Measurements from ENCODE around the gene ARSB. TPM values are rescaled to one million over a fixed set of nuclear protein-coding genes. Genes with fewer than 3 reads are reported as not detected.
A peak's percentile ranks its signal among the peaks of the same experiment; 100 is the strongest.

ARSB gene
- total and polyA plus RNA-seq, 2 experiments from 2014 or later, result 30.1 to 43.7 TPM

DNA sequence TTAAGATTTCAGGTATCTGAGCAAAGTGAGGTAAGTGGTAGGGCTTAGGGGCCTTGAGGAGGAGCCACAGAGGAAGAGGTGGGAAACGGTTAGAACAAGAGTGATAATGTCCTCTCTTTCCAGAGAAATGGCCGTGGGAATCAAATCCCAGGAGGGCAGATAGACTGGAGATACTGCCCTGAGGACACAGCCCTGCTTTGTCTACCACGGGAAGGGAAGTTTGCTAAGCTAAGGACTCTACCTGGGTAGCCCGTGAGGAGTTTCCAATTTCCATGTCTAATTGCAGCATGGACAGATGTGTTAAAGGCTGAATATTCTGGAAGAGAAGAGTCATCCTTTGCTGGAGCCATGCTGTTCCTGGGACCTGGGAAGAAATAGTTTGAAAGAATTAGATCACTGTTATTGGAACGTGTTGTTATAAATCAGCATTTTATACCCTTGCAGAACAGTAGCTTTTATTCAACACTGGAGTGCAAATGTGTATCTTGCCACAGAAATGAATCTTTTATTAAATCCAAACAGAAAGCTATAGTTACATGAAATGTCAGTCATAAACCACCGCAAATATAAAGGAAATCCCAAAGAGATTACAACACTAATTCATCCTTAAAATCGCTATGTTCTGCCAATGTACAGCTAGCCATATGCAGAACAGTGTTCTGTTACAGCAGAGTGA is 203.4 kb downstream of the ARSB start:
- Histone ChIP-seq H3F3A (ENCODE audit: insufficient read depth) (peaks cover 26% of the 10 kb centered on the region; the same call in 1 of the 2 replicates), H3K4me2 (ENCODE audit: unreplicated experiment) (no peak overlapping the region), H3K4me3 (no peak overlapping the region), H3K4me1 (ENCODE audit: insufficient read depth) (peaks cover 30% of the 10 kb centered on the region), H4K20me1 (ENCODE audit: insufficient read depth) (no peaks in the 10 kb centered on the region), H3K27ac (no peak overlapping the region), H3K79me2 (ENCODE audit: insufficient read depth) (no peaks in the 10 kb centered on the region), H3K9me3 (ENCODE audit: low read depth) (no peaks in the 10 kb centered on the region), H3K27me3 (replicated peaks; ENCODE audit: insufficient read depth) (no peaks in the 10 kb centered on the region), H3K36me3 (ENCODE audit: low read depth) (no peaks in the 10 kb centered on the region), H2AFZ (no peak overlapping the region), H3K9ac (no peak overlapping the region), H3K9me2 (ENCODE audit: insufficient read depth) (no peaks in the 10 kb centered on the region)
- in situ Hi-C loops (cut with MboI), result no loop called here
- 82 to 85% methylated on average over 7 of the region's 7 CpGs for WGBS, 2 experiments (ENCODE audit: low coverage in 1 of 2, low lambda C conversion rate in 2 of 2, missing lambda C conversion rate in 2 of 2)
- no peak for DNase-seq
- TF ChIP-seq EZH2phosphoT487 (IDR thresholded peaks at IDR 0.05; ENCODE audit: insufficient read depth, low read depth) (no peak), EZH2 (IDR thresholded peaks at IDR 0.05; ENCODE audit: insufficient read depth, poor library complexity, severe bottlenecking) (no peak)

DNA sequence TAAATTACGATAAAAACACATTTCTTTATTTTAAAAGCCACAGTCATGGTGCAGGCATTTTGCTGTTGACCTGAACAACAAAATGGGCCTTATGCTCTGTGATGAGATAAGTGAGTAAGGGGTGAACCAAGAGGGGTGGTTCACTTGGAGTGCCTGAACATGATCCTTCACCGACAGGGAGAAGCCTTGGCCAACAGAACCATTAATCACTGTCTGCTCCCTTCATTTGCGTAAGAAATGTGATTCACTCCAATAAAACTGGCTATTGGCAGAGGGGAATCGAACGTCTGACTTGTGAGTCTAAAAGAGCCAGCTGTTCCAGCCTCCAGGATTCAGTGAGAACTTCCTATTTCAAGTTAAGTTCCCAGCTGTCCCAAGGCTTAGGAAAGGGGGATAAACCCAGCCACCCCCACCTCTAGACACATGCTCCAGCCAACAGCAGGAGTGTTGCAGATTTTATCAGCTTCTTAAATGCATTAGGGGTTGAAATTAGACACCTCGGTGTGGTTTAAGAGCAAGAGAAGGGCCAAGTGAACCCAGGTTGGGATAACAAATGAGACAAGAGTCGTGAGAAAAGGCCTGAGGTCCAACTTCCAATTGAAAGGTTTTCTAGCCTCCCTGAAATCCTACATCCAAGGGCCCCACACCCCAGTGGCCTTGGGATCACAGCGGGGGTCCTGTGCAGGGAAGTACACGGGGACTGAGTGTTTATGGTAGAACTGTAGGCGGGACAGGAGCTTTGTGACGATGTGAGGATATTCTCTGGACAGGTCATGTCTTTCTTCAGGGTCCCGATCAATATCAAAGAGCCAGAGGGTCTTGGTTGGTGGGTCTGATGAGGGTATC is 205.1 kb downstream of the ARSB start:
- Histone ChIP-seq H3K27me3 (replicated peaks; ENCODE audit: insufficient read depth) (no peaks in the 10 kb centered on the region), H4K20me1 (ENCODE audit: insufficient read depth) (no peaks in the 10 kb centered on the region), H3K9me2 (ENCODE audit: insufficient read depth) (no peaks in the 10 kb centered on the region), H3K9ac (no peak overlapping the region), H3K4me3 (no peak overlapping the region), H2AFZ (no peak overlapping the region), H3K36me3 (ENCODE audit: low read depth) (no peaks in the 10 kb centered on the region), H3K4me2 (ENCODE audit: unreplicated experiment) (peak overlapping the region; percentile 0), H3K9me3 (ENCODE audit: low read depth) (no peaks in the 10 kb centered on the region), H3K79me2 (ENCODE audit: insufficient read depth) (no peaks in the 10 kb centered on the region), H3F3A (ENCODE audit: insufficient read depth) (peaks cover 31% of the 10 kb centered on the region; the same call in 1 of the 2 replicates), H3K4me1 (ENCODE audit: insufficient read depth) (peaks cover 30% of the 10 kb centered on the region), H3K27ac (peak overlapping the region; percentile 73)
- DNase-seq, result peak; percentile 72
- 55 to 57% methylated on average over 12 of the region's 12 CpGs for WGBS, 2 experiments (ENCODE audit: low coverage in 1 of 2, low lambda C conversion rate in 2 of 2, missing lambda C conversion rate in 2 of 2)
- no peak for TF ChIP-seq EZH2 (IDR thresholded peaks at IDR 0.05; ENCODE audit: insufficient read depth, poor library complexity, severe bottlenecking)
- no peak for TF ChIP-seq EZH2phosphoT487 (IDR thresholded peaks at IDR 0.05; ENCODE audit: insufficient read depth, low read depth)
- in situ Hi-C loops (cut with MboI), result no loop called here

DNA sequence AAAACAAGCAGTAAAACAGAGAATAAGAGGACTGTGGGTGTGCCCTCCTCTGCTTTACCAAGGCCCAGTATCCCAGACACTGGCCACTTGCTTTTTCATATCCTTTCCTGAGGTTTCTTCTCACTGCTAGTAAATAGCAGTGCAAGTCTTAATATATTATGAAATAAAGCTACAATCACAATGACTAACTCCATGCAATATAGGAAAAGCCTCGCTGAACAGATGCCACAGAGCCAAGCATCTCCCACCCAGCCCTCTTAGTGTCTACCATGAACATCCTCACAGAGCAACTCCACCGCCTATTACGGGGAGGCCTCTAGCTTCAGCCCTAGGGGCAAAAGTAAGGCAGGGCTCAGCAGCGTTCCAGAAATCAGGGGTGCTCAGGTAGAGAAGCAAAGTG is 205.8 kb downstream of the ARSB start:
- TF ChIP-seq EZH2phosphoT487 (IDR thresholded peaks at IDR 0.05; ENCODE audit: insufficient read depth, low read depth) (no peak), EZH2 (IDR thresholded peaks at IDR 0.05; ENCODE audit: insufficient read depth, poor library complexity, severe bottlenecking) (no peak)
- Histone ChIP-seq H3K27me3 (replicated peaks; ENCODE audit: insufficient read depth) (no peaks in the 10 kb centered on the region), H3K9me3 (ENCODE audit: low read depth) (no peaks in the 10 kb centered on the region), H2AFZ (no peak overlapping the region), H3K4me3 (no peak overlapping the region), H3K27ac (peak overlapping the region; percentile 73), H4K20me1 (ENCODE audit: insufficient read depth) (no peaks in the 10 kb centered on the region), H3K9ac (no peak overlapping the region), H3K4me1 (ENCODE audit: insufficient read depth) (peaks cover 30% of the 10 kb centered on the region), H3K79me2 (ENCODE audit: insufficient read depth) (no peaks in the 10 kb centered on the region), H3K9me2 (ENCODE audit: insufficient read depth) (no peaks in the 10 kb centered on the region), H3K36me3 (ENCODE audit: low read depth) (no peaks in the 10 kb centered on the region), H3F3A (ENCODE audit: insufficient read depth) (peaks cover 30% of the 10 kb centered on the region; the same call in 1 of the 2 replicates), H3K4me2 (ENCODE audit: unreplicated experiment) (peak overlapping the region; percentile 0)
- WGBS, 2 experiments (ENCODE audit: low coverage in 1 of 2, low lambda C conversion rate in 2 of 2, missing lambda C conversion rate in 2 of 2), result 81 to 87% methylated on average over 4 of the region's 4 CpGs
- peak; percentile 44 for DNase-seq
- in situ Hi-C loops (cut with MboI), result no loop called here

DNA sequence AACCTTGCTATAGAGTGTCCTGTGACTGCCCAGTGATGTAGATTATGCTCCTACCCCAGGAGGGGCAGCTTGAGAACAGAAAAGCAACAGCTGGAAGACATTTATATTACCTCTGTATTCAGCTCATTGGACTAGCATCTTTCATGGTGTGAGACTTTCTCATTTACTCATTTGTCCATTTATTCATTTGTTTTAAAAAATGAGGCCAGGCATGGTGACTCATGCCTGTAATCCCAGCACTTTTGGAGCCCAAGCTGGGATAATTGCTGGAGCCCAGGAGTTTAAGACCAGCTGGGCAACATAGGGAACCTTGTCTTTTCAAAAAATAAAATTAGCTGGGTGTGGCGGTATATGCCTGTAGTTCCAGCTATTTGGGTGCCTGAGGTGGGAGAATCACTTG is 206.6 kb downstream of the ARSB start:
- H3K27me3 ChIP-seq (replicated peaks; ENCODE audit: insufficient read depth), result no peaks in the 10 kb centered on the region
- H3F3A ChIP-seq (ENCODE audit: insufficient read depth), result peaks cover 25% of the 10 kb centered on the region; the same call in 1 of the 2 replicates
- no peak overlapping the region for H2AFZ ChIP-seq
- H3K4me1 ChIP-seq (ENCODE audit: insufficient read depth), result peaks cover 25% of the 10 kb centered on the region
- in situ Hi-C loops (cut with MboI), result no loop called here
- DNase-seq, result peak; percentile 64
- no peaks in the 10 kb centered on the region for H3K79me2 ChIP-seq (ENCODE audit: insufficient read depth)
- TF ChIP-seq EZH2phosphoT487 (IDR thresholded peaks at IDR 0.05; ENCODE audit: insufficient read depth, low read depth) (no peak), EZH2 (IDR thresholded peaks at IDR 0.05; ENCODE audit: insufficient read depth, poor library complexity, severe bottlenecking) (no peak)
- WGBS, 2 experiments (ENCODE audit: low coverage in 1 of 2, low lambda C conversion rate in 2 of 2, missing lambda C conversion rate in 2 of 2), result 43 to 53% methylated on average over 1 of the region's 1 CpG
- no peak overlapping the region for H3K9ac ChIP-seq
- no peak overlapping the region for H3K4me2 ChIP-seq (ENCODE audit: unreplicated experiment)
- H3K9me2 ChIP-seq (ENCODE audit: insufficient read depth), result no peaks in the 10 kb centered on the region
- H4K20me1 ChIP-seq (ENCODE audit: insufficient read depth), result no peaks in the 10 kb centered on the region
- no peak overlapping the region for H3K4me3 ChIP-seq
- no peaks in the 10 kb centered on the region for H3K9me3 ChIP-seq (ENCODE audit: low read depth)
- H3K36me3 ChIP-seq (ENCODE audit: low read depth), result no peaks in the 10 kb centered on the region
- H3K27ac ChIP-seq, result no peak overlapping the region; the same call in 1 of the 2 replicates
